ES-I3 (cell line): ENCODE measurements around the gene FLG2.
"Not testable (repeated sequence)": the region's sequence is repeated elsewhere in the genome, so short reads cannot be mapped to it uniquely, and the experiment has no call there.

Experiments
- H3K36me3 ChIP-seq: 2 replicates; pipeline ENCODE4 v1.6.1; 2013; ENCODE audit warnings: mild to moderate bottlenecking, low read length, control low read depth, moderate library complexity; ENCODE audit not compliant: insufficient read depth
- H3K4me1 ChIP-seq: 2 replicates; pipeline ENCODE4 v1.6.1; 2013; ENCODE audit warnings: mild to moderate bottlenecking, control low read depth, low read length; ENCODE audit not compliant: insufficient read depth
- H3K9ac ChIP-seq: 2 replicates; pipeline ENCODE4 v1.6.1; 2013; ENCODE audit warnings: low read depth, mild to moderate bottlenecking, low read length, moderate library complexity
- H3K9me3 ChIP-seq: 2 replicates; pipeline ENCODE4 v1.6.1; 2013; ENCODE audit warnings: mild to moderate bottlenecking, low read length, moderate library complexity; ENCODE audit not compliant: control insufficient read depth, insufficient read depth

FLG2 gene

DNA sequence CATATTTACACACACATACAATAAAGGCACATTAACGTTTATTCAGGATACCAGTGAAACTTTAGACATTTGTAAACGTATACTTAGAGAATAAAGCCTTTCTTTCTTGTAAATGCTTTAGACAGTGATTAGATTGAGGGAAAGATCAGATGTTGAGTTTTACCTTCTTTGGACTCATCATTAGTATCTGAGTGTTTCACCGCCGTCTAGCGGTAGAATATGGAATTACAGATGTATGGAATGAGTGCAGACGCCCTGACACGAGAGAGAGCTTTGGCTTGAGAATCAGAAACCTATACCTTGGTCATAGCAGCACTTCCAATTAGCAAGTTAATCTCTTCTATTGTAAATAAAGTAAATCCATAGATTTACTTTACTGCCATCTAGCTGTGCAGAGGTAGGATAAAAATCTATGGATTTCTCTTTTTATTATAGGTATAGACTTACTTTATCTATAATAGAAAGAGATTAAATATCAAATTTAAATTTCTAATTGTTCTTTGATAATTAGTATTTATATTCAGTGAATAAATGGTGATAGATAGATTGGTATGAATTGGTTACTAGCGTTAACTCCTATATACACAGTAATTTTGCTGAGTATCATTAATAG, 12.6 kb downstream of the FLG2 start:
- no peak overlapping the region for H3K9ac ChIP-seq
- H3K9me3 ChIP-seq = no peaks in the 10 kb centered on the region
- H3K4me1 ChIP-seq = no peaks in the 10 kb centered on the region
- H3K36me3 ChIP-seq = no peaks in the 10 kb centered on the region

DNA sequence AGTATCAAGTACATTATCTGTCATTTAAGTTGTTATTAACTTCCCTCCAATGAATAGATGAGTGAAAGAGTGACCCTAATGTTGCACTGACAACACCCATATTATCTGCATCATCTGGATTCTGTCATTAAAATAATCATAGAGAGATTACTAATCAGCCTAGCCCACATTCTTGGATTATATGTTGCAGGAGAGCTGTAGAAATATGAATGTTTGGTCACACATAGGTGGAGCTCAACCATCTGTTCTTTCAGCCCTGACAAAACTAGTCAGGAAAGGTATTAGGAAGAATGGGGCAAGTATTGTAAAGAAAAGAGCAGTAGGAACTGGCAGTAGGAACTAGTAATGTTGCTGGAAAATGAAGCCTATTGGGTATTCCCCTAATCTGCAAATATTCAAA, 15.4 kb downstream of the FLG2 start:
- no peaks in the 10 kb centered on the region for H3K9me3 ChIP-seq
- no peaks in the 10 kb centered on the region for H3K4me1 ChIP-seq
- no peaks in the 10 kb centered on the region for H3K36me3 ChIP-seq
- no peak overlapping the region for H3K9ac ChIP-seq

DNA sequence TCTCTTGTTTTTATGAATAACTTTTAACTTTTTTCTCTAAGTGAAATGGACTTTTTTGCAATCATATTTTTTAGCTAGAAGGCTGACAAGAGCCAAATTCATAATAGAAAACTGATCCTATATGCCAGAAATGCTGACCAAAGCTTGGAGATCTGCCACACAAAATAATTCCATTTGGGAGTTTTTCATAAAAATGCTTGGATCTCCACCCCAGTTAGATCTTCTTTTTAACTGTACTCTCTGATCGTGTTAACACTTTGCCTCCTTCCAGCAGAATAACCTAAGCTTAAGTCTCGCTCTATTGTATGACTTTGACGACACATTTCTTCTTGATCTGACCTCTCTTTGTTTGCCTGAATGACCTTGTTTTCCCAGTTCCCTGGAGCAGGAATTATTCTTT, 16.8 kb downstream of the FLG2 start:
- Histone ChIP-seq H3K9ac (no peak overlapping the region), H3K9me3 (no peaks in the 10 kb centered on the region), H3K4me1 (no peaks in the 10 kb centered on the region), H3K36me3 (no peaks in the 10 kb centered on the region)

DNA sequence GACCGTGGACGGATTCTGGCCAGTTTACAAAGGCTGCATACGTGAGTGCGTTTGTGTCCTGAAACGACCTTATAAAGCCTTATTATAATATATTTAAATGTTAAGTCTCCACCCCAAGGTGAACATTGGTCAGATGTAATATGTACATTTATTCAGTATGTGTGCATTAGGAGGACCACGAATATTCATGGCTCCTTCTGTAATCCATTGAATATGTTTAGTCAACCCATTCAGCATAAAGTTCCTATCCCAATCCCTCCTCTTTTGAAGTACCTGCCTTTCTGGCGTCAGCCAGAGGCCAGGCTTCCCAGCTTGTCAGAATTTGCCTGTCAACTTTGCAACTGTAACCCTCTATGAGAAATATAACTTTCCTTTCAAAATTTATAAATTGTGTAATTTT, 24.4 kb downstream of the FLG2 start:
- no peaks in the 10 kb centered on the region for H3K4me1 ChIP-seq
- H3K9me3 ChIP-seq = no peaks in the 10 kb centered on the region
- no peak overlapping the region for H3K9ac ChIP-seq
- no peaks in the 10 kb centered on the region for H3K36me3 ChIP-seq

DNA sequence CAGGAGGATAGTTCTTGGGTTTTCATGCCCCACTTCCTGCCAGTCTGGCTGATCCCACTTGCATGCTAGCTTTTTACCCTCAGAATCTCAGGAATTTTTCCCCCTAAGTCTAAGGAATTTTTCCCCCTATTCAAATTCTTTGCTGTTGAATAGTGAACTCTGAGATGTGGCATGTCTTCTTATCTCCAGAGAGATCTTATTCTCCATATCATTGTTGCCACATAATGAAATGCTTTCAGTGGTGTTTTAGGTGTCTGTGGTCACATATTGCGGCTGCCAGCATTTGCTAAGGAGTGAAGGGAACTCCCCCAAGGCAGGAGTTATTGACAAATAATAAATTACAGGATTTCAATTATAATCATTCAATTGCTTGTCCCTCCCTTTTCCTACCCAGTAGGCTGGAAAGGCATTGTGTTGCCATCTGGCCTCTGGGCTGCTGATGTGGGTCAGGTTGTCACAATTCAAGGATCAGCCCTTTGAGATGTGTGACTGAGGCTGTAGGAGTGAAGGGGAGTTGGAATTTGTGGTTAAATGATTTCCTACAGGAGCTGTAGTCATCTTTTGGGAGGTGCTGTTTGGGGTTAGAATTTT, 30.9 kb downstream of the FLG2 start:
- H3K4me1 ChIP-seq = peaks cover 9% of the 10 kb centered on the region
- no peaks in the 10 kb centered on the region for H3K9me3 ChIP-seq
- H3K36me3 ChIP-seq = no peaks in the 10 kb centered on the region

DNA sequence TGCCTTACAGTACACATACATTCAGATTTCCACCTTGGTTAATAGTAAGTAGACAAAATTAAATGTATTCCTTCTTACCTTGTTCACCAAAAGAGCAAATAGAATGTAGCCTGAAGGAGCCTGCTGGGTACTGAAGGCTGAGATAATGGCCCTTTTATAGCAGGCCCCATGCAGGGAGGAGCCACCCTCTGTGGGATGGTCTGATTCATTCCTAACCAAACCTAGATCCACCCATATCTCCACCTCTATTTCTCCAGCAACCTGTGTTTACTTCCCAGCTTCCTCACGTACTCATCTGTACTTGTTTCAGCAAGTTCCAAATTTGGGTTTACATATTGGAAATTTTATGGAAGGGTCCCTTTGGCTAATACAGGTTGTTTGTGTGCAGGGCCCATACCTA, 34.7 kb downstream of the FLG2 start, which contains the start of gene FLG:
TSS of gene FLG (minus strand) at position 129 of the 400 bp plus-strand sequence. CDS start 9,783 bp downstream, outside the sequence.
- no peak within 1 kb of the TSS for H3K9ac ChIP-seq
- no peaks in the 10 kb centered on the region for H3K9me3 ChIP-seq
- H3K36me3 ChIP-seq = no peaks in the 10 kb centered on the region
- peaks cover 9% of the 10 kb centered on the region for H3K4me1 ChIP-seq

More for the DNA sequence above, 30.9 kb downstream of the FLG2 start:
- H3K9ac ChIP-seq = no peak overlapping the region

DNA sequence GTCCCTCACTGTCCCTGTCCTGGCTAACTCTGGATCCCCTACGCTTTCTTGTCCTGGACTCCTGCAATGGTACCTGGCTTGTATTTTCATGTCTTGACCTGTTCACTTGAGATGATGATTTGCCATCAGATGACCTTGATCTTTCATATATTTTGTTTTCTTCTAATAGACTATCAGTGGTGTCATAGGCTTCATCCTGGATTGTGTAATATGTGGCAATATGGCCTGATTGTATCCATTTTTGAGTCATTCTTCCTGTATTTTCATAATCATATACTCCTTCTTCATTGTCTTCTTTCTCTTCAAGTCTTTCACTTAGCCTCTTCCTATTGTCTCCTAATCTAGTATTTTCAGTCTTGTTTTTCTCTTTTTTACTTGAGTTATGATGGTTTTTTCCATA, 45.8 kb downstream of the FLG2 start:
- Histone ChIP-seq H3K36me3 (no peaks in the 10 kb centered on the region), H3K9ac (no peak overlapping the region), H3K9me3 (no peaks in the 10 kb centered on the region), H3K4me1 (no peaks in the 10 kb centered on the region)

DNA sequence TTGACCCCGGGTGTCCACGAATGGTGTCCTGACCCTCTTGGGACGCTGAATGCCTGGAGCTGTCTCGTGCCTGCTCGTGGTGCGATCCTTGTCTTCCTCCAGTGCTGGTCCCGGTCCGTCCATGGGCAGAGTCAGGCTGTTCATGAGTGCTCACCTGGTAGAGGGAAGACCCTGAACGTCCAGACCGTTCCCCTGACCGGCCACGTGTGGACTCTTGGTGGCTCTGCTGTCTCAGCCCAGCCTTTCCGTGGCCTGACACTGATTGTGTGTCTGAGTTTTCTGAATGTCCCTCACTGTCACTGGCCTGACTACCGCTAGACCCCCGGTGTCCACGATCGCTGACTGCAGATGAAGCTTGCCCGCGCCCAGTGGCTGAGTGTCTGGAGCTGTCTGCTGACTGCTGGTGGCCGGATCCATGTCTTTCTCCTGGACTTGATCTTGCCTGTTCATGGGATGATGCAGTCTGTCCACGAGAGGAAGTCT, 46.4 kb downstream of the FLG2 start:
- no peak overlapping the region for H3K9ac ChIP-seq
- H3K9me3 ChIP-seq = no peaks in the 10 kb centered on the region
- H3K4me1 ChIP-seq = no peaks in the 10 kb centered on the region
- no peaks in the 10 kb centered on the region for H3K36me3 ChIP-seq

DNA sequence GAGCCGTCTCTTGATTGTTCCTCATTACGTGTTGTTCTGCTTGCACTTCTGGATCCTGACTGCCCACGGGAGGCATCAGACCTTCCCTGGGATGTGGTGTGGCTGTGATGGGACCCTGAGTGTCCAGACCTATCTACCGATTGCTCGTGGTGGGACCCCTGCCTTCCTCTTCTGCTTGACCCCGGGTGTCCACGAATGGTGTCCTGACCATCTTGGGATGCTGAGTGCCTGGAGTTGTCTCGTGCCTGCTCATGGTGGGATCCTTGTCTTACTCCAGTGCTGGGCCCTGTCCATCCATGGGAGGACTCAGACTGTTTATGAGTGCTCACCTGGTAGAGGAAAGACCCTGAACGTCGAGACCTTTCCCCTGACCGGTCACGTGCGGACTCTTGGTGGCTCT, 47.6 kb downstream of the FLG2 start:
- H3K9me3 ChIP-seq, H3K36me3 ChIP-seq, H3K4me1 ChIP-seq, H3K9ac ChIP-seq: not testable (repeated sequence)

DNA sequence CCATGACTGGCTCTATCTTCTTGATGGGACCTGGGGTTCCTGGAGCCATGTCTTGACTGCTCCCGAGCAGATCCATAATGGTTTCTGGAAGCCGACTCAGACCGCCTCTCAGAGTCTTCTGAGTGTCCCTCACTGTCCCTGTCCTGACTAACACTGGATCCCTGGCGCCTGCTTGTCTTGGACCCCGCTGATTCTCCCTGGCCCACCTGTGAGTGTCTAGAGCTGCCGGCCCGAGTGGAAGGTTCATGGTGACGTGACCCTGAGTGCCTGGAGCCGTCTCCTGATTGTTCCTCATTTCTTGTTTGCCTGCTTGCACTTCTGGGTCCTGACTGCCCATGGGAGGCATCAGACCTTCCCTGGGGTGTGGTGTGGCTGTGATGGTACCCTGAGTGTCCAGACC, 49.9 kb downstream of the FLG2 start:
- Histone ChIP-seq H3K4me1 (no peaks in the 10 kb centered on the region), H3K9me3 (no peaks in the 10 kb centered on the region), H3K36me3 (no peaks in the 10 kb centered on the region), H3K9ac (no peak overlapping the region)

DNA sequence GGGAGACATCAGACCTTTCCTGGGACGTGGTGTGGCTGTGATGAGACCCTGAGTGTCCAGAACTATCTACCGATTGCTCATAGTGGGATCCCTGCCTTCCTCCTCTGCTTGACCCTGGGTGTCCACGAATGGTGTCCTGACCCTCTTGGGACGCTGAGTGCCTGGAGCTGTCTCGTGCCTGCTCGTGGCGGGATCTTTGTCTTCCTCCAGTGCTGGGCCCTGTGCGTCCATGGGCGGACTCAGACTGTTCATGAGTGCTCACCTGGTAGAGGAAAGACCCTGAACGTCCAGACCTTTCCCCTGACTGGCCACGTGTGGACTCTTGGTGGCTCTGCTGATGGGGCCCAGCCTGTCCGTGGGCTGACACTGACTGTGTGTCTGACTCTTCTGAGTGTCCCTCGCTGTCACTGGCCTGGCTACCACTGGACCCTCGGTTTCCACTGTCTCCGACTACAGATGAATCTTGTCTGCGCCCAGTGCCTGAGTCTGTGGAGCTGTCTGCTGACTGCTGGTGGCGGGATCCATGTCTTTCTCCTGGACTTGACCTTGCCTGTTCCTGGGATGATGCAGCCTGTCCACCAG, 50.4 kb downstream of the FLG2 start:
- H3K9me3 ChIP-seq, H3K4me1 ChIP-seq, H3K9ac ChIP-seq, H3K36me3 ChIP-seq: not testable (repeated sequence)

DNA sequence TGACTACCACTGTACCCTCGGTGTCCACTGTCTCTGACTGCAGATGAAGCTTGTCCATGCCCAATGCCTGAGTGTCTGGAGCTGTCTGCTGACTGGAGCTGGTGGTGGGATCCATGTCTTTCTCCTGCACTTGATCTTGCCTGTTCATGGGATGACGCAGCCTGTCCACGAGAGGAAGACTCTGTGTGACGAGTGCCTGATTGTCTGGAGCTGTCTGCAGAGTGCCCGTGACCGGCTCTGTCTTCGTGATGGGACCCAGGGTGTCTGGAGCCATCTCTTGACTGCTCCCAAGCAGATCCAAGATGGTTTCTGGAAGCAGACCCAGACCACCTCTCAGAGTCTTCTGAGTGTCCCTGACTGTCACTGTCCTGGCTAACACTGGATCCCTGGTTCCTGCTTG, 51.0 kb downstream of the FLG2 start:
- not testable (repeated sequence) for H3K9me3 ChIP-seq, H3K36me3 ChIP-seq, H3K9ac ChIP-seq, H3K4me1 ChIP-seq

DNA sequence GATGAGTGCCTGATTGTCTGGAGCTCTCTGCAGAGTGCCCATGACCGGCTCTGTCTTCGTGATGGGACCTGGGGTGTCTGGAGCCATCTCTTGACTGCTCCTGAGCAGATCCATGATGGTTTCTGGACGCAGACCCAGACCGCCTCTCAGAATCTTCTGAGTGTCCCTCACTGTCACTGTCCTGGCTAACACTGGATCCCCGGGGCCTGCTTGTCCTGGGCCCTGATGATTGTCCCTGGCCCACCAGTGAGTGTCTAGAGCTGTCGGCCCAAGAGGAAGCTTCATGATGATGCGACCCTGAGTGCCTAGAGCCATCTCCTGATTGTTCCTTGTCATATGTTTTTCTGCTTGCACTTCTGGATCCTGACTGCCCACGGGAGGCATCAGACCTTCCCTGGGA, 51.8 kb downstream of the FLG2 start:
- H3K9ac ChIP-seq, H3K4me1 ChIP-seq, H3K9me3 ChIP-seq, H3K36me3 ChIP-seq: not testable (repeated sequence)

DNA sequence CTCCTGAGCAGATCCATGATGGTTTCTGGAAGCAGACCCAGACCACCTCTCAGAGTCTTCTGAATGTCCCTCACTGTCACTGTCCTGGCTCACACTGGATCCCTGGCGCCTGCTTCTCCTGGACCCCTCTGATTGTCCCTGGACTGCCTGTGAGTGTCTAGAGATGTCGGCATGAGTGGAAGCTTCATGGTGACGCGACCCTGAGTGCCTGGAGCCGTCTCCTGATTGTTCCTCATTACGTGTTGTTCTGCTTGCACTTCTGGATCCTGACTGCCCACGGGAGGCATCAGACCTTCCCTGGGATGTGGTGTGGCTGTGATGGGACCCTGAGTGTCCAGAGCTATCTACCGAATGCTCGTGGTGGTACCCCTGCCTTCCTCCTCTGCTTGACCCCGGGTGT, 53.7 kb downstream of the FLG2 start:
- not testable (repeated sequence) for H3K36me3 ChIP-seq, H3K9ac ChIP-seq, H3K9me3 ChIP-seq, H3K4me1 ChIP-seq

DNA sequence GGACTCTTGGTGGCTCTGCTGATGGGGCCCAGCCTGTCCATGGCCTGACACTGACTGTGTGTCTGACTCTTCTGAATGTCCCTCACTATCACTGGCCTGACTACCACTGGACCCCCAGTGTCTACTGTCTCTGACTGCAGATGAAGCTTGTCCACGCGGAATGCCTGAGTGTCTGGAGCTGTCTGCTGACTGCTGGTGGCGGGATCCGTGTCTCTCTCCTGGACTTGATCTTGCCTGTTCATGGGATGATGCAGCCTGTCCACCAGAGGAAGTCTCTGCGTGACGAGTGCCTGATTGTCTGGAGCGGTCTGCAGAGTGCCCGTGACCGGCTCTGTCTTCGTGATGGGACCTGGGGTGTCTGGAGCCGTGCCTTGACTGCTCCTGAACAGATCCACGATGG, 55.0 kb downstream of the FLG2 start:
- H3K36me3 ChIP-seq, H3K9ac ChIP-seq, H3K4me1 ChIP-seq, H3K9me3 ChIP-seq: not testable (repeated sequence)
